Measurements from ENCODE around the gene ATRIP.
"Not testable (repeated sequence)": the region's sequence is repeated elsewhere in the genome, so short reads cannot be mapped to it uniquely, and the experiment has no call there.

Gene ATRIP

DNA sequence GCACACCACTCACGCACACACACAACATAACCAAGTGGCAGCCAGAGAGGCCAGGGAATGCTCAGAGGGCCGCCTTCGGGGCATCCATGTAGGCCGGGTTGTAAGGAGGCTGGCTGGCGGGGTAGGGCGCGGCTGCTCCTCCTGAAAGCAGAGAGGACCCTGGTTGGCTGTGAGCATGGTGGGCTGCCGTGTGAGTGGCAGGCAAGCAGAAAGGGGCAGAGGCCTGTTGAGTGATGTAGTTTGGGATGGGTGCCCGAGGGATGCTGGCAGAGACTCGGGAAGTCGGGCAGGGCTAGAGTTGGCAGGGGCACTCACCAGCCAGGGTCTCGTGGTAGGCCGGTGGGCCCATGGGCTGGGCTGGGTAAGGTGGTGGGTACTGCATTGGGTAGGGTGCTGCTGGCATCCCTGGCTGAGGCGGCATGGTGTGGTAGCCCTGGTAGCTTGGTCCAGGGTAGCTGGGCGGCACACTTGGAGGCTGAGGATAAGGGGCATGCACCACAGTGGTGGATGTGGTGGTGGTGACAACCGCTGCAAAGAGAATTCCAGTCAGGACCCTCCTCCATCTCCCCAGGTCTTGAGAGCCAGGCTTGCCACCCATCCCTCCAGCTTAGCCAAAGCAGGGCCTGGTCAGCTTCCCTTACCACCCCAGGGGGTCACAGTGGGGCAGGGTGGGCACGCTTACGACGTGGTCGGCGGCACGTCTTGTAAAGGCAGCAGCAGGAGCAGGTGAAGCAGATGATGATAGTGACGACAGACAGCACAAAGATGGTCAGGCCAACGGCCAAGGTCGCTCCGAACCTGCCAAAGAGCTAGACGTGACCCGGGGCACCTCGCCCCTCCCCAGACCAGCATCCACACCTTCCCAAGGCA, 22.7 kb downstream of the ATRIP start:
- no peak for DNase-seq (ENCODE audit: low spot score)

DNA sequence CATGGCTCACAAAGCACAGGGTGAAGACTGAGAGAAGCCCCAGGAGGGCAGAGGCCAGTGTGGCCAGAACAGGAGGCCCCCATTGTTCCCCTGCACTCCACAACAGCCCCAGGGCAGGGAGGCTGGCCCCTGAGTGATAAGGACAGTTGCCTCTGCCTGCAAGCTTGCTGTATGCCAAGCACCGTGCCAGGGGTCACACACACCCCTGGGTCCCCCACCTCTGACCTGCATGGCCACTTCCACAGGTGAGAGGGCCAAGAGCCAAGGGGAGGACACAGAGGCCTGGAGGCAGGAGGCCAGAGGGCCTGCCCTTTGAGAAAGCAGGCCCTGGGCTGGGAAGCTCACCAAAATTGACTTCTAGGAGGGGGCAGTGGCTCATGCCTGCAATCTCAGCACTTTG, 23.7 kb downstream of the ATRIP start:
- no peak for DNase-seq (ENCODE audit: low spot score)

DNA sequence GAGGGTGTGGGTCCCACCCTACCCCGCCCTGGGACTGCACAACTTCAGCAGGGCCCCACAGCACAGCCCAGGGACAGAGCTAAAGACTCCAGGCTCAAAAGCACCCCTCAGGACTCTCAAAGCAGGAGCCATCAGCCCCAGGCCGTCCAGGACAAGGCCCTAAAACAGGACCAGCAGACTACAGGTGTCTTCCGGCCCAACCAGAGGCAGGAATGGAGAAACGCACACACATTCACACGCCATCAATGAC, 26.1 kb downstream of the ATRIP start:
- DNase-seq (ENCODE audit: low spot score) = no peak

DNA sequence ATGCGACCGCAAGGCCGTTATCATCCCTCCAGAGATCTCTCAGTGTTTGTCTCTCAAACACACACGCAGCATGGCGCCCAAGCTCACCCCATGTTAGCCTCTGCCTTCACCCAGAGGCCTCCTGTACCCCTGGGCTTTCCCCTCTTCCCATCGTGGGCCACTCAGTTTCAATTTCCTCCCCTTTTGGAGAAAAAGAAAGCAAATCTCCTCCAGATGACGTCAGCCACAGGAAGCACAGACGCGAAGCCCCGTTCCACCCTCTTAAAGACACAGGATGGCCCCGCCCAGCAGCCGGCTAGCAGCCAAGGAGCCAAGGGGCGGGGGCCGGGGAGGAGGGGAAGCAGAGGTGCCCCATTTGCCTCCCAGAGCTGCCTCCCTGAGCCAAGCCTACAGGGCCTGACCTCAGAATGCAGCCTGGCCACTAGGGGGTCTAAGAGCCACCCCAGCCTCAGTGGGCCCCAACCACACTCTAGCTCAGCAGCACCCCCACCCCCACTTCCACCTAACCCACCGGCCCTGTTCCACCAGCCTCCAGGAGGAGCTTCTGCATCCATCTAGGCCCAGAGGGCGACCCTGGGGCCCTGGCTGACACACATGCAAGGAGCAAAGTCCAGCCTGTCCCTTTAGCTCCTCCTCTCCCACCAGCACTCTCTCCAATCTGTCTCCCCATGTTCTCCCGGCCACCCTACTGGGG, 26.5 kb downstream of the ATRIP start:
- DNase-seq (ENCODE audit: low spot score) = peak; percentile 94

DNA sequence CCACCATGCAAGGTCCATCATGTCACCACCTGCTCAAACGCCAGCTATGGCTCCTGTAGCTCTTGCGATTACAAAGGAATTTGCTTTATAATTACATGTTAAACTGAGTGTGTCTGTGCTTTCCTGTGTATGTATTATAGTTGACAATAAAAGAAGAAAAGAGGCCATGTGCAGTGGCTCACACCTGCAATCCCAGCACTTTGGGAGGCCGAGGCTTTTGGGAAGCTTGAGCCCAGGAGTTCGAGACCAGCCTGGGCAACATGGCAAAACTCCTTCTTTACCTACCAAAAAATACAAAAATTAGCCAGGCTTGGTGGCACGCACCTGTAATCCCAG, 27.0 kb downstream of the ATRIP start:
- no peak for DNase-seq (ENCODE audit: low spot score)

DNA sequence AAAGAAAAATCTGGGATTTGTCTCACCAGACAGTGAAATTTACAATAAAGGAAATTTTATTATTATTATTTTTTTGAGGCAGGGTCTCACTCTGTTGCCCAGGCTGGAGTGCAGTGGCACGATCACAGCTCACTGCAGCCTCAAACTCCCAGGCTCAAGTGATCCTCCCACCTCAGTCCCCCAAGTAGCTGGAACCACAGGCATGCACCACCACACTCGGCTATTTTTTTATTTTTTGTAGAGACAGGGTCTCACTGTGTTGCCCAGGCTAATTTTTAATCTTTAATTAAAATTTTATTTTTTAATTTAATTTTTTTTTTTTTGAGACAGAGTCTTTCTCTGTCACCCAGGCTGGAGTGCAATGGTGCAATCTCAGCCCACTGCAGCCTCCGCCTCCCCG, 27.5 kb downstream of the ATRIP start:
- DNase-seq (ENCODE audit: low spot score) = not testable (repeated sequence)

DNA sequence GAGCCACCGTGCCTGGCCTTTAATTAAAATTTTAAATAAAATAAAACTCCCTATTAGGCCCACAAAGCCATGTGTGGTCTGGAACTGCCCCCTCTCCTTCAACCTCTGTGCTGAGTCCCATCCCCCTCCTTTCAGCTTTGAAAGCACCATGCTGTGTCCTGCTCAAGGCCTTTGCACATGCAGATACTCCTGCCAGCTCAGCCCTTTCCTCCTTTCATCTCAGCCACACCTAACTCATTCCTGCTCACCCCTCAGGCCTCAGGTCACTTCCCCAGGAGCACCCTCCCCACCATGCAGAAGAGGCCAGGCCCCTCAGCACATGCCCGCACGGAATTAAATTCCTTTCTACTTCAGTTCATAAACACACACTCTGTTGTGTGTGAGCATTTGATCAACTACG, 28.1 kb downstream of the ATRIP start:
- no peak for DNase-seq (ENCODE audit: low spot score)

DNA sequence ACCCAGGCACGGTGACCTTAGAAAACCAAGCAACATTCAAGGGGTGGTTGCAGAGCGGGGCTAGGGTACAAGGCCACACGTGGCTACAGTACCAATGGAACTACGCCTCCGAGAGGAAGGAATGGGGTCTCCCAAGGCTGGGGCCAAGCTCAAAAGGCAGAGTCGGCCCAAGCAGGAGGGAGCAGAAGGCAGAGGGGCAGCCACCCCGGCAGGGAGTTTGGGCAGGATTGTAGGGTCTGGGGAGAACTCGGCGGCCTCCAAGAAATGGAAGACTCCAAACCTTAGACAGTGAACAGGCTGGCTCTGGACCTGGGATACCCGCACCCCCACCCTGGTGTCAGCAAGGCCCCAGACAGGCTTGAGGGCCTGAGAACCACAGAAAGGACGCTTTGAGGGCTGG, 28.7 kb downstream of the ATRIP start:
- DNase-seq (ENCODE audit: low spot score) = no peak

DNA sequence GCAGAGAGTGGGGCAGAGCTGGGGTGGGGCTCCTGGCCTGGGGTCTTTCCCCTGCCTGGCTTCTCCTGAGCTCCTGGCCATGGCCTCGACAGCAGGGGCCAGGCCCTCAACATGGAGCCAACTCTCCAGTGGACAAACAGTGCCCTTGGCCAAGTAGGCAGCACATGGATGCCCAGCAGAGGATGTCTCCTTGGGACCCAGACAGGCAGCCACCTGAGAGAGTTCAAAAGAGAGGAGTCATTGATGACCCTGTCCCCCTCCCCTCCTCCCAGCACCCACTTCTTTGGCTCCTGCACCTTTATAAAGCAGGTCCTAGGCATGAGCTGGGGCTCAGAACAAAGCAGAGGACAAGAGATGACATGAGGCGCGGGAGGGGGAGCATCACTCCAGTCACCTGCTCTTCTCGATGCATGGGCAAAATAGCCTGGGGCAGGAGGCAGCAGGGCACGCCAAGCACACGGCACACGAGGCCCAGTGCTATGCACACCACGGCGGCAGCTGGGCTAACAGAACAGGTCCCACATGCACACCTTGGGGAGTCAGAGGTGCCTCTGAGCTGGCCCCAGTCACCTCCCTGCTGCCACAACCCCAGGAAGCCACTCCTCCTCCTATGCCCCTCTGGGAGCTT, 30.0 kb downstream of the ATRIP start:
- no peak for DNase-seq (ENCODE audit: low spot score)

DNA sequence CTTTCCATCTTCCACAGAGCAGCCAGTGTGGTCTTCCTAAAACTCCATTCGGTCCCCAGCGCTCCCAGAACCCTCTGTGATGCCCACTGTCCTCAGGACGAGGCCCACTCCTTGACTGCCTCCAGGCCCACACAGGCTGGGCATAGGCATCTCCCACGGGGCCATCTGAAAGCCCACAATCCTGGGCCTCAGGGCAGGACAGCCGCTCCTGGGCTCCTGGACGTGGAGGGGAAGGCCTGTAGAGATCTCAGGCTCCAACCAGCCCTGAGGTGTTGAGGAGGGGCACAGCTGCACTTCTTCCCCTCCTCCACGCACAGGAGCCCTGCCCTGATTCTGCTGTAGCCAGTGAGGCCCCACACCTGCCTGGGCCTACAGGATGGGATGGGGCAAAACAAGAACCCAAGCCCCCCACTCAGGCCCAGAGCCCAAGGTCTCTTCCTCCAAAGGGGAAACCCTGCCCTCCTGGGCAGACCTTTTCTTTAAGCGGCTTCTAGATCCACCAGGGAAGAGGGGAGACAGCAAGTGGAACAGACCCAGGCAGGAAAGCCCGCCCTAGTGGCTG, 31.5 kb downstream of the ATRIP start:
- no peak for DNase-seq (ENCODE audit: low spot score)

DNA sequence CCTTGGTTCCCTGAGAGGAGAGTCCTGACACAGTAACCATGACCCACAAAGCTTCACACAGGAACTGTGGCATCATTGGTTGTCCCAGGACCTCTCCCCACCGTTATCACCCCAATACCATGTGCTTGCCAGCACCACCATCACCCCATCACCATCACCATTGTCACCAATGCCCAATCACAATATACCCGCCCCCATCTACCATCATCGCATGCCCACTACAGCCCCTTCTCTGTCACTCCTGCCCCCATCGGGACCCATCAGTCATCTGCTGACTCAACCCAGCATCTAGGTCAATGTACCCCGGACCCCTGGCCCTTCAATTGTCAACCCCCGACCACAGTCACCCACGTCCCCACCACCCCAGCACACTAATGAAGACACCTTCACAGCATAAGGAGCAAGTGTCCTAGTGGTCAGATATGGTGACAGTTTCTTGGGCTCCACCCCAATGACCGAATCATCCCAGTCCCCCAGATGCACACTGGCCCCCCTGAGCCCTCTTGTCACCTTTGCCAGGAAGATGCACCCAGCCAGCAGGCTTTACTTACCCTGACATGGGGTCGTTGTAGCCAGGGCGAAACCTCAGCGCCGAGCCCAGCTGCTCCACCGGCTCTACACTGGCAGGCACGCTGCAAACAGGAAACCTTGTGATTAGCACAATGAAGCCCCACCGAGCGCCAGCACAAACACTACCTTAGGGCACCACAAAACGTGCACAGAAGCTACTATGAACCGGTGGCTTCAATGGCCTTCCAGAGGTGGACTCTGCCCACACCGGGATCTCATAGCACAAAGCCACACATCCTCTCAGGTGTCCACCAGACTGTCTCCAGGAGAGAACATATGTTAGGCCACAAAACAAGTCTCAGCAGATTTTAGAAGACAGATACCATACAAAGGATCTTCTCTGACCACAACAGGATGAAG, 32.4 kb downstream of the ATRIP start:
- DNase-seq (ENCODE audit: low spot score) = peak; percentile 63

DNA sequence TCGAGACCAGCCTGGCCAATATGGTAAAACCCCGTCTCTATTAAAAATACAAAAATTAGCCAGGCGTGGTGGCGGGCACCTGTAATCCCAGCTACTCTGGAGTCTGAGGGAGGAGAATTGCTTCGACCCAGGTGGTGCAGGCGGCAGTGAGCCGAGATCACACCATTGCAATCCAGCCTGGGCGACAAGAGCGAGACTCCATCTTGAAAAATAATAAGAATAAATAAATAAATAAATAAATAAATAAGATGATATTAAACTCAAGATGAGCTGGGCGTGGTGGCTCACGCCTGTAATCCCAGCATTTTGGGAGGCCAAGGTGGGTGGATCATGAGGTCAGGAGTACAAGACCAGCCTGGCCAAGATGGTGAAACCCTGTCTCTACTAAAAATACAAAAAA, 34.4 kb downstream of the ATRIP start:
- not testable (repeated sequence) for DNase-seq (ENCODE audit: low spot score)

DNA sequence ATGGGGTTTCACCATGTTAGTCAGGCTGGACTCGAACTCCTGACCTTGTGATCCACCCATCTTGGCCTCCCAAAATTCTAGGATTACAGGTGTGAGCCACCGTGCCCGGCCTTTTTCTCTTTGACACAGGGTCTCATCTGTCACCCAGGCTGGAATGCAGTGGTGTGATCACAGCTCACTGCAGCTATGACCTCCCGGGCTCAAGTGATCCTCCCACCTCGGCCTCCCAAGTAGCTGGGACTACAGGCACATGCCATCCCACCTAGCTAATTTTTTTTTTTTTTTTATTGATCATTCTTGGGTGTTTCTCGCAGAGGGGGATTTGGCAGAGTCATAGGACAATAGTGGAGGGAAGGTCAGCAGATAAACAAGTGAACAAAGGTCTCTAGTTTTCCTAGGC, 36.3 kb downstream of the ATRIP start:
- not testable (repeated sequence) for DNase-seq (ENCODE audit: low spot score)

DNA sequence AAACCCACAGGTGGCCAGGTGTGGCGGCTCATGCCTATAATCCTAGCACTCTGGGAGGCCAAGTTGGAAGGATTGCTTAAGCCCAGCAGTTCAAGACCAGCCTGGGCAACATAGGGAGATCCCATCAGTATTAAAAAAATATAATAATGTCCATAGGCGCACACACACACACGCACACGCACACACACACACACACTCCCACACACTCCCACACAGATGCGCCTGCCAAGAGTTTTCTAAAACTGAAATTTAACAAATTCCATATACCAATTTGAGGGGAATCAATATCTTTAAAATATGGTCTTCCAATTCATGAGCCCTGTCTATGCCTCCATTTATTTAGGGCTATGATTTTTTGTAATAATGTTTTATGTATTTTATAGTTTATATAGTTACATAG, 40.4 kb downstream of the ATRIP start:
- DNase-seq (ENCODE audit: low spot score) = no peak

DNA sequence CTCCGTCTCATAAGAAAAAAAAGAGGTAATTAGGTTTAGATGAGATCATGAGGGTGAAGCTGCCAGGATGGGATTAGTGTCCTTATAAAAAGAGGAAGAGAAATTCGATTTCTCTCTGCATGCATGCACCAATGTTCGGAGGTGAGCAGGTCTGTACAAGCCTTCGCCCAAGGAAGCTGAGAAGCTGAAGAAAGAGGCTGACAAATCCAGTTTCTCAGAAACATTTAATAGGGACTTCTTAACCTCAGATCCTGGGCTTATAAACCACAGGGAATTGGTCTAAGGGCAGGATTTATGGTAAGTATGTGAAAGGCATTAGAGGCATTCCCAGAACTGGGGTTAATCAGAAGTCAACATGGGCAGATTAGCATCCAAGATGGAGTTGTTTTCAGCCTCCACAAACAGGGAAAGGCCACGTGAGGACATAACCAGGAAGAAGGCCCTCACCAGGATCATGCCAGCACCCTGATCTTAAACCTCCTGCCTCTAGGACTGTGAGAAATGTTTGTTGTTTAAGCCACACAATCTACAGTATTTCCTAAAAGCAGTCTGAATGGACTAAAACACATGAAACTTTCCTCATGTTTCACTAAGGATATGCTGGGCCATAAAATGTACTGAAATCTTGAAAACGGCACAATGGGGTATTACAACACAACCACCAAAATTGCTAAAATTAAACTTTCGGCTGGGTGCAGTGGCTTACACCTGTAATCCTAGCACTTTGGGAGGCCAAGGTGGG, 46.1 kb downstream of the ATRIP start:
- DNase-seq (ENCODE audit: low spot score) = no peak

DNA sequence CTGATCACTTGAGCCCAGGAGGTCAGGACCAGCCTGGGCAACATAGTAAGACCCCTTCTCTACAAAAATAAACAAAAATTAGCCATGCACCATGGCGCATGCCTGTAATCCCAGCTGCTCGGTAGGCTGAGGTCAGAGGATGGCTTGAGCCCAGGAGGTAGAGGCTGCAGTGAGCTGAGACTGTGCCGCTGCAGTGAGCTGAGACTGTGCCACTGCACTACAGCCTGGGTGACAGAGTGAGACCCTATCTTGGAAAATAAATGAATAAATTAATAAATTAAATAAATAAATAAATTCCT, 46.6 kb downstream of the ATRIP start:
- no peak for DNase-seq (ENCODE audit: low spot score)

DNA sequence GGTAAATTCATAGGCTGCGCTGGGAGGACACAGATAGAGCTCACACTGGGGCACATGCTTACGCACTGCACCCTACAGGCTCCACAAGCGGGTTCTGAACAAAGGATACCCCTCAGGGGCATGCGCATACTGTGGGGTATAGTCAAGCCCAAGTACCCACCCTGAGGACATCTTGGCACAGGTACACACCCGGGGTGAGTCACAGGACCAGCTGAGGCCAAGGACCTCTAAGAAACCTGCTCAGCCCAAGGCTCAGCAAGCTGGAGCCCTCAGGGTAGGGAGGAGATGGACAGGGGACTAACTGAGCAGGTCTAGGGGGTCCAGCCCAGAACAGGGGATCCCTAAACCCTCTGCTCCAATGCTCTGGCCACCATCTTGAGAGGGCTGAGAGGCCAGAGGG, 54.1 kb downstream of the ATRIP start:
- no peak for DNase-seq (ENCODE audit: low spot score)

DNA sequence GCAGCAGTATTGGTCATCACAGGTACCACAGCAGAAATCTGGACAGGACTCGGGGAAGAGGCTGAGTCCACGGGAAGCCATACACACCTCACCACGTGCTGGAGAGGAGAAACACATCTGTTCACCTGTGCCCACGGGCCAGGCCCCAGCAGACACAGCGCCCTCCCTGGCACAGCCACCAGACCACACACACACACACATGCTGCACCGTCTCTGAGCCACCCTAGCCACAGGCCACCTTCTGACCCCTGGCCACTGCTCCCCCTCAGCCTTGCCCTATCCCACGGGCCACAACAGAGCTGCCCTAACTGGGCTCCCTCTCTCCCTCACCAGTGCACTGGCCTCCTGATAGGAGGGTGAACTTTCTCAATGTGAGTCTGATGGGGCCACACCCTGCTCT, 54.7 kb downstream of the ATRIP start:
- DNase-seq (ENCODE audit: low spot score) = no peak

DNA sequence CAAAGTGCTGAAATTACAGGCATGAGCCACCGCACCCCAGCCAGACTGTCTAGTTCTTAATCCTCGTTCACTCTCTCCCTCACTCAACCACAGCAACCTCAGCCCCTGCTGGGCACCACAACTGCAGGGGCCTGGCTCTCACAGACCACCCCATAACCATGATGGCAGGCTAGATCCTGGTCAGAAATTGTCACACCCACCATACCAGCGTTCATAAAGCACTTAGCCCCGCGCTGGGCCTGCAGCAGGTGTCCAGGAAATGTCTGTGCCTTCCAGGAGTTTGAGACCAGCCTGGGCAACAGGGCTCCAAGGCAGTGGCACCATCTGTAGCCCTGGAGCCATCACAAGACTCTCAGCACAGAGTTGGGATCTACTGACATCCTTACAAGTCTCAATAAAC, 55.6 kb downstream of the ATRIP start:
- no peak for DNase-seq (ENCODE audit: low spot score)

DNA sequence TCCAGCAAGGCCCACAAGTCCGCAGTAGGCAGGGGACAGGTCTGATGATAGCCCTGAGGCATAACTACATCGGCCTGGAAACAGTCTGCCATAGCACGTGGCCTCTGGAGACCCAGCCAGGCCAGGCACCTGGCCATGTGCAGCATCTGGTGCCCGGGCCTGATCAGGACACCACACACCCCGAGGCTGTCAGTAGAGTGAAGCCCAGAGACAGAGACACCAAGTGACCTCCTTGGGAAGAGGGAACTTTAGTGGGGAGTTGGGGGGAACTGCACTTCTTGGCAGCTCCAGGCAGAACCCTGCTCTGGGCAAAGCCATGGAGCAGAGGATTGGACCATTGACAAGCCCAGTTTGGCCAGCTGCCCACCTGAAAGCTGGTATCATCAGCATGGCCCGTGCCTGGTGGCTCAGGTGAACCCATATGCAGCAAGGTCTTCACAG, 56.2 kb downstream of the ATRIP start:
- DNase-seq (ENCODE audit: low spot score) = no peak

DNA sequence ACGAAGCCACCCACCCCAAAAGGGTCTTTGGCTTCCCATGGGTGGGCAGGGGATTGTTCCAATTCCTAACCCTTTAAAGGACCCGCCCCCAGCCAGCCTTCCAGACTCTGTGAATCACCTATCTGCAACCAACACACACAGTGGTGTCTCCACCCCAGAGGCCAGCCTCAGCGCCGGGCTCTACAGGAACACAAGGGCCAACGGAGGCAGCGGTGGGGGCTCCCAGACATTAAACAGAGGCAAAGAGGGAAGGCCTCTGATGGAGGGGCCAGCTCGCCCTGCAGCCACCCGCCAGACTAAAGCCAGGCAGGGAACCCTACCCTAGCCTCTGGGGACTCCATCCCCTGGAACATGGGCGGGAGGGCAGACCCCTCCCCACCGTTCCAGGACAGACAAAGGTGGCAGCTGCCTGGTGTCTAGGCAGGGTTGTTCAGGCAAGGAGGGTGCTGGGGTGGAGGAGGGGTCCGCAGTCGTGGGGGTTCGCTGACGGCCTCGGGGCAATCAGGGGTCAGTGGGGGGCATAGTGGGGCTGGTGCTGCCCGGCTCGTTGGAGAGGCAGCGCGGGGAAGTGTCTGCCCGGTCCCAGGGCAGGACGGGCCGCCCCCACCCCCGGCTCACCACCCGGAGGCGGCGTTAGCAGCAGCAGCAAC, 57.0 kb downstream of the ATRIP start:
- DNase-seq (ENCODE audit: low spot score) = no peak
